ENCODE results near the gene ADCY10. TPM values are rescaled to one million over a fixed set of nuclear protein-coding genes. Genes with fewer than 3 reads are reported as not detected.
"Not testable (repeated sequence)": the region's sequence is repeated elsewhere in the genome, so short reads cannot be mapped to it uniquely, and the experiment has no call there.

ADCY10 gene
- total RNA-seq, 1 donor, result not detected

GRCh38 chr1:167863921-167864279, 50.0 kb downstream of the ADCY10 start:
- Histone ChIP-seq H3K9me3 (ENCODE audit: low read depth, low read length) (no peaks in the 10 kb centered on the region), H3K4me1 (ENCODE audit: insufficient read depth, low read length) (no peaks in the 10 kb centered on the region), H3K4me3 (ENCODE audit: low read length) (no peak overlapping the region), H3K27me3 (ENCODE audit: insufficient read depth, low read length) (no peaks in the 10 kb centered on the region)

- H3K4me1 ChIP-seq (ENCODE audit: insufficient read depth, low read length); H3K4me3 ChIP-seq (ENCODE audit: low read length); H3K27me3 ChIP-seq (ENCODE audit: insufficient read depth, low read length); H3K9me3 ChIP-seq (ENCODE audit: low read depth, low read length): not testable (repeated sequence)
Measured at GRCh38 chr1:167863191-167863920, 50.6 kb downstream of the ADCY10 start.

- Histone ChIP-seq H3K9me3 (ENCODE audit: low read depth, low read length) (no peaks in the 10 kb centered on the region), H3K27me3 (ENCODE audit: insufficient read depth, low read length) (no peaks in the 10 kb centered on the region), H3K4me1 (ENCODE audit: insufficient read depth, low read length) (no peaks in the 10 kb centered on the region), H3K4me3 (ENCODE audit: low read length) (no peak overlapping the region)
Measured at GRCh38 chr1:167862432-167863076, 51.4 kb downstream of the ADCY10 start.

- no peaks in the 10 kb centered on the region for H3K27me3 ChIP-seq (ENCODE audit: insufficient read depth, low read length)
- H3K4me3 ChIP-seq (ENCODE audit: low read length), result no peak overlapping the region
- no peaks in the 10 kb centered on the region for H3K9me3 ChIP-seq (ENCODE audit: low read depth, low read length)
Measured at GRCh38 chr1:167861664-167862381, 52.1 kb downstream of the ADCY10 start.

GRCh38 chr1:167860231-167860923, 53.6 kb downstream of the ADCY10 start:
- Histone ChIP-seq H3K4me3 (ENCODE audit: low read length) (no peak overlapping the region), H3K9me3 (ENCODE audit: low read depth, low read length) (no peaks in the 10 kb centered on the region)

More at GRCh38 chr1:167861664-167862381, 52.1 kb downstream of the ADCY10 start:
- no peaks in the 10 kb centered on the region for H3K4me1 ChIP-seq (ENCODE audit: insufficient read depth, low read length)

GRCh38 chr1:167856711-167857418, 57.1 kb downstream of the ADCY10 start:
- Histone ChIP-seq H3K27me3 (ENCODE audit: insufficient read depth, low read length) (no peaks in the 10 kb centered on the region), H3K9me3 (ENCODE audit: low read depth, low read length) (no peaks in the 10 kb centered on the region), H3K4me3 (ENCODE audit: low read length) (no peak overlapping the region), H3K4me1 (ENCODE audit: insufficient read depth, low read length) (no peaks in the 10 kb centered on the region)

More at GRCh38 chr1:167860231-167860923, 53.6 kb downstream of the ADCY10 start:
- Histone ChIP-seq H3K27me3 (ENCODE audit: insufficient read depth, low read length) (no peaks in the 10 kb centered on the region), H3K4me1 (ENCODE audit: insufficient read depth, low read length) (no peaks in the 10 kb centered on the region)

- no peaks in the 10 kb centered on the region for H3K27me3 ChIP-seq (ENCODE audit: insufficient read depth, low read length)
Measured at GRCh38 chr1:167854184-167854583, 59.8 kb downstream of the ADCY10 start.

GRCh38 chr1:167849666-167850065, 64.3 kb downstream of the ADCY10 start:
- Histone ChIP-seq H3K4me1 (ENCODE audit: insufficient read depth, low read length) (no peaks in the 10 kb centered on the region), H3K4me3 (ENCODE audit: low read length) (no peak overlapping the region), H3K27me3 (ENCODE audit: insufficient read depth, low read length) (no peaks in the 10 kb centered on the region), H3K9me3 (ENCODE audit: low read depth, low read length) (no peaks in the 10 kb centered on the region)

More at GRCh38 chr1:167854184-167854583, 59.8 kb downstream of the ADCY10 start:
- H3K9me3 ChIP-seq (ENCODE audit: low read depth, low read length), result no peaks in the 10 kb centered on the region
- no peaks in the 10 kb centered on the region for H3K4me1 ChIP-seq (ENCODE audit: insufficient read depth, low read length)
- H3K4me3 ChIP-seq (ENCODE audit: low read length), result no peak overlapping the region

- Histone ChIP-seq H3K27me3 (ENCODE audit: insufficient read depth, low read length) (no peaks in the 10 kb centered on the region), H3K4me3 (ENCODE audit: low read length) (no peak overlapping the region), H3K9me3 (ENCODE audit: low read depth, low read length) (no peaks in the 10 kb centered on the region), H3K4me1 (ENCODE audit: insufficient read depth, low read length) (no peaks in the 10 kb centered on the region)
Measured at GRCh38 chr1:167842872-167843271, 71.1 kb downstream of the ADCY10 start.

GRCh38 chr1:167841530-167841929, 72.4 kb downstream of the ADCY10 start:
- no peaks in the 10 kb centered on the region for H3K27me3 ChIP-seq (ENCODE audit: insufficient read depth, low read length)
- H3K9me3 ChIP-seq (ENCODE audit: low read depth, low read length), result no peaks in the 10 kb centered on the region
- H3K4me3 ChIP-seq (ENCODE audit: low read length), result no peak overlapping the region
- no peaks in the 10 kb centered on the region for H3K4me1 ChIP-seq (ENCODE audit: insufficient read depth, low read length)

GRCh38 chr1:167839009-167839408, 74.9 kb downstream of the ADCY10 start:
- Histone ChIP-seq H3K27me3 (ENCODE audit: insufficient read depth, low read length) (no peaks in the 10 kb centered on the region), H3K4me3 (ENCODE audit: low read length) (no peak overlapping the region), H3K4me1 (ENCODE audit: insufficient read depth, low read length) (no peaks in the 10 kb centered on the region), H3K9me3 (ENCODE audit: low read depth, low read length) (no peaks in the 10 kb centered on the region)

- no peak overlapping the region for H3K4me3 ChIP-seq (ENCODE audit: low read length)
- no peaks in the 10 kb centered on the region for H3K9me3 ChIP-seq (ENCODE audit: low read depth, low read length)
- no peaks in the 10 kb centered on the region for H3K27me3 ChIP-seq (ENCODE audit: insufficient read depth, low read length)
- H3K4me1 ChIP-seq (ENCODE audit: insufficient read depth, low read length), result no peaks in the 10 kb centered on the region
Measured at GRCh38 chr1:167837326-167837725, 76.6 kb downstream of the ADCY10 start.

GRCh38 chr1:167836197-167836596, 77.7 kb downstream of the ADCY10 start:
- H3K9me3 ChIP-seq (ENCODE audit: low read depth, low read length), result no peaks in the 10 kb centered on the region
- H3K27me3 ChIP-seq (ENCODE audit: insufficient read depth, low read length), result no peaks in the 10 kb centered on the region
- no peak overlapping the region for H3K4me3 ChIP-seq (ENCODE audit: low read length)
- no peaks in the 10 kb centered on the region for H3K4me1 ChIP-seq (ENCODE audit: insufficient read depth, low read length)

- Histone ChIP-seq H3K4me3 (ENCODE audit: low read length) (no peak overlapping the region), H3K9me3 (ENCODE audit: low read depth, low read length) (no peaks in the 10 kb centered on the region)
Measured at GRCh38 chr1:167833904-167834303, 80.0 kb downstream of the ADCY10 start.

More at GRCh38 chr1:167833904-167834303, 80.0 kb downstream of the ADCY10 start:
- H3K27me3 ChIP-seq (ENCODE audit: insufficient read depth, low read length), result no peaks in the 10 kb centered on the region
- no peaks in the 10 kb centered on the region for H3K4me1 ChIP-seq (ENCODE audit: insufficient read depth, low read length)

Data from mononuclear cell (primary cell).